HFFc6 (cell line): ENCODE measurements around the gene PREX1. TPM values are rescaled to one million over a fixed set of nuclear protein-coding genes. Genes with fewer than 3 reads are reported as not detected.
"Not testable (repeated sequence)": the region's sequence is repeated elsewhere in the genome, so short reads cannot be mapped to it uniquely, and the experiment has no call there.

Experiments
- DNase-seq: peaks from one replicate; pipeline ENCODE4 v3.0.0-alpha.2; 2018
- H3K27ac Mint-ChIP-seq: 2 replicates; pipeline ENCODE4 v1.8.0; 2020; ENCODE audit warnings: mild to moderate bottlenecking, mixed read lengths
- H3K27me3 Mint-ChIP-seq: 2 replicates; pipeline ENCODE4 v1.8.0; 2021; ENCODE audit warnings: mild to moderate bottlenecking, moderate library complexity, mixed read lengths; ENCODE audit not compliant: insufficient read depth
- H3K36me3 Mint-ChIP-seq: 2 replicates; pipeline ENCODE4 v1.8.0; 2021; ENCODE audit warnings: low read depth, mixed read lengths
- H3K4me1 Mint-ChIP-seq: 2 replicates; pipeline ENCODE4 v1.8.0; 2020; ENCODE audit warnings: low read depth, mixed read lengths
- H3K4me3 Mint-ChIP-seq: 2 replicates; pipeline ENCODE4 v1.8.0; 2020; ENCODE audit warnings: mild to moderate bottlenecking, moderate library complexity, mixed read lengths
- H3K9me3 Mint-ChIP-seq: 2 replicates; pipeline ENCODE4 v1.8.0; 2020; ENCODE audit warnings: mild to moderate bottlenecking, mixed read lengths
- CTCF ChIP-seq: fragments of 200-600 bp; sonication (generic); IDR thresholded peaks from 2 replicates; pipeline ENCODE4 v1.5.0; 2021; ENCODE audit warnings: antibody characterized with exemption, mild to moderate bottlenecking
- total RNA-seq, 6 experiments: library from RNA; stranded (reverse); fragmentation: NEBNext Ultra II Directional; extraction: Animal tissue kit (Norgen Biotek cat#: 25700); gene quantifications; 2 replicates in 1 of 6; 3 replicates in 5 of 6; pipeline ENCODE4 v1.2.3, GENCODE V29; 2021

The PREX1 gene
- total RNA-seq, 6 experiments from 2014 or later = 1.8 to 4.1 (median 2.8) TPM

GRCh38 chr20:48758206-48758820, 69.5 kb downstream of the PREX1 start:
- H3K27ac Mint-ChIP-seq = no peak overlapping the region
- H3K27me3 Mint-ChIP-seq = peaks cover 14% of the 10 kb centered on the region
- H3K9me3 Mint-ChIP-seq = no peaks in the 10 kb centered on the region
- no peaks in the 10 kb centered on the region for H3K36me3 Mint-ChIP-seq
- no peak for TF ChIP-seq CTCF
- DNase-seq = no peak
- peaks cover 14% of the 10 kb centered on the region for H3K4me1 Mint-ChIP-seq
- H3K4me3 Mint-ChIP-seq = no peak overlapping the region

GRCh38 chr20:48756774-48757173, 71.0 kb downstream of the PREX1 start:
- DNase-seq, H3K36me3 Mint-ChIP-seq, H3K9me3 Mint-ChIP-seq, H3K4me3 Mint-ChIP-seq, H3K27ac Mint-ChIP-seq: not testable (repeated sequence)
- H3K4me1 Mint-ChIP-seq = peaks cover 14% of the 10 kb centered on the region
- H3K27me3 Mint-ChIP-seq = peaks cover 14% of the 10 kb centered on the region

GRCh38 chr20:48754292-48754691, 73.5 kb downstream of the PREX1 start:
- Mint-ChIP-seq H3K4me1 (no peaks in the 10 kb centered on the region), H3K9me3 (no peaks in the 10 kb centered on the region), H3K4me3 (no peak overlapping the region), H3K27me3 (peaks cover 19% of the 10 kb centered on the region), H3K27ac (no peak overlapping the region), H3K36me3 (no peaks in the 10 kb centered on the region)
- no peak for TF ChIP-seq CTCF
- DNase-seq = no peak

GRCh38 chr20:48752963-48753362, 74.8 kb downstream of the PREX1 start:
- peaks cover 15% of the 10 kb centered on the region for H3K27me3 Mint-ChIP-seq
- no peak overlapping the region for H3K27ac Mint-ChIP-seq
- no peaks in the 10 kb centered on the region for H3K4me1 Mint-ChIP-seq
- no peak overlapping the region for H3K4me3 Mint-ChIP-seq
- H3K9me3 Mint-ChIP-seq = no peaks in the 10 kb centered on the region
- TF ChIP-seq CTCF = no peak
- H3K36me3 Mint-ChIP-seq = no peaks in the 10 kb centered on the region
- no peak for DNase-seq

GRCh38 chr20:48751871-48752270, 75.9 kb downstream of the PREX1 start:
- TF ChIP-seq CTCF = no peak
- no peaks in the 10 kb centered on the region for H3K36me3 Mint-ChIP-seq
- no peak overlapping the region for H3K4me3 Mint-ChIP-seq
- no peaks in the 10 kb centered on the region for H3K4me1 Mint-ChIP-seq
- no peaks in the 10 kb centered on the region for H3K9me3 Mint-ChIP-seq
- peaks cover 11% of the 10 kb centered on the region for H3K27me3 Mint-ChIP-seq
- no peak overlapping the region for H3K27ac Mint-ChIP-seq
- no peak for DNase-seq

GRCh38 chr20:48750941-48751635, 76.7 kb downstream of the PREX1 start:
- Mint-ChIP-seq H3K36me3 (no peaks in the 10 kb centered on the region), H3K27me3 (peaks cover 9% of the 10 kb centered on the region), H3K4me1 (no peaks in the 10 kb centered on the region), H3K9me3 (no peaks in the 10 kb centered on the region), H3K27ac (no peak overlapping the region), H3K4me3 (no peak overlapping the region)
- no peak for DNase-seq
- TF ChIP-seq CTCF = no peak
